Lung (tissue), 12 donors: Measurements from ENCODE around the gene SAFB. TPM values are rescaled to one million over a fixed set of nuclear protein-coding genes. Genes with fewer than 3 reads are reported as not detected.

ENCODE experiments used
- ATAC-seq: fragments of 200-7000 bp; cut with Tn5 transposase; one replicate; pipeline ENCODE4 v1.9.1; 2020; ENCODE audit warnings: moderate number of reproducible peaks; ENCODE audit not compliant: insufficient read depth, low FRiP score
- DNase-seq, 3 donors: peaks; one replicate each; pipeline ENCODE4 v3.0.0-alpha.2; 2013 to 2017
- H3K27ac ChIP-seq, 2 donors: one replicate each; pipeline ENCODE4 v1.5.1; 2013; ENCODE audit warnings: mild to moderate bottlenecking in 2 of 2, moderate library complexity in 2 of 2, control low read depth in 1 of 2, inconsistent platforms in 1 of 2, low read depth in 1 of 2, low read length in 1 of 2
- H3K27me3 ChIP-seq, 3 donors: one replicate each; pipeline ENCODE4 v1.5.1; 2013; ENCODE audit warnings: low read length in 2 of 3; ENCODE audit not compliant: control insufficient read depth in 3 of 3, insufficient read depth in 3 of 3
- H3K36me3 ChIP-seq, 4 donors: one replicate each; pipeline ENCODE4 v1.5.1; 2013; ENCODE audit warnings: low read length in 4 of 4, mild to moderate bottlenecking in 1 of 4, moderate library complexity in 1 of 4; ENCODE audit not compliant: control insufficient read depth in 4 of 4, insufficient read depth in 4 of 4
- H3K4me1 ChIP-seq, 5 donors: one replicate each; pipeline ENCODE4 v1.5.1; 2013; ENCODE audit warnings: low read length in 5 of 5, mild to moderate bottlenecking in 2 of 5, moderate library complexity in 1 of 5; ENCODE audit not compliant: control insufficient read depth in 5 of 5, insufficient read depth in 5 of 5
- H3K4me3 ChIP-seq: one replicate; pipeline ENCODE4 v1.5.1; 2013; ENCODE audit warnings: mild to moderate bottlenecking, control low read depth, moderate library complexity
- H3K9ac ChIP-seq, 2 donors: one replicate each; pipeline ENCODE4 v1.5.1; 2013; ENCODE audit warnings: low read length in 2 of 2, control low read depth in 1 of 2; ENCODE audit not compliant: insufficient read depth in 1 of 2
- H3K9me3 ChIP-seq, 4 donors: one replicate each; pipeline ENCODE4 v1.5.1; 2013; ENCODE audit warnings: low read length in 3 of 4, mild to moderate bottlenecking in 1 of 4, moderate library complexity in 1 of 4; ENCODE audit not compliant: control insufficient read depth in 4 of 4, insufficient read depth in 3 of 4
- WGBS, 2 donors: extraction: QIAGEN DNeasy Blood & Tissue Kit; methylation state at CpG; one replicate each; pipeline ENCODE4 v1.1.7; 2013; 5-methylcytosine and 5-hydroxymethylcytosine counted together
- polyA plus RNA-seq, 2 donors: library from polyadenylated mRNA; stranded (reverse); fragments of 200-250 nt; gene quantifications; one replicate each; pipeline ENCODE4 v1.2.1, GENCODE V29; 2013
- total RNA-seq, 2 donors: library from RNA; depleted of rRNA in 1 of 2; stranded (reverse); fragments of >200 nt in 1 of 2; gene quantifications; one replicate each; pipeline ENCODE4 v1.2.1, GENCODE V29; 2014 to 2021
- TF ChIP-seq, protein P1 (sequence below): IDR thresholded peaks from 2 replicates; pipeline ENCODE4 v1.5.1; 2012; ENCODE audit warnings: mild to moderate bottlenecking; ENCODE audit errors: control extremely low read depth, extremely low read depth
- donor health status: control.
- donor health status: control.
- donor health status: Bipolar disorder and iron deficiency.
- donor health status: healthy.
- donor health status: DM: yes; HTN: yes; CAD: no.

Gene SAFB
- total and polyA plus RNA-seq, 4 donors = 59.5 to 130 (median 77.7) TPM

DNA sequence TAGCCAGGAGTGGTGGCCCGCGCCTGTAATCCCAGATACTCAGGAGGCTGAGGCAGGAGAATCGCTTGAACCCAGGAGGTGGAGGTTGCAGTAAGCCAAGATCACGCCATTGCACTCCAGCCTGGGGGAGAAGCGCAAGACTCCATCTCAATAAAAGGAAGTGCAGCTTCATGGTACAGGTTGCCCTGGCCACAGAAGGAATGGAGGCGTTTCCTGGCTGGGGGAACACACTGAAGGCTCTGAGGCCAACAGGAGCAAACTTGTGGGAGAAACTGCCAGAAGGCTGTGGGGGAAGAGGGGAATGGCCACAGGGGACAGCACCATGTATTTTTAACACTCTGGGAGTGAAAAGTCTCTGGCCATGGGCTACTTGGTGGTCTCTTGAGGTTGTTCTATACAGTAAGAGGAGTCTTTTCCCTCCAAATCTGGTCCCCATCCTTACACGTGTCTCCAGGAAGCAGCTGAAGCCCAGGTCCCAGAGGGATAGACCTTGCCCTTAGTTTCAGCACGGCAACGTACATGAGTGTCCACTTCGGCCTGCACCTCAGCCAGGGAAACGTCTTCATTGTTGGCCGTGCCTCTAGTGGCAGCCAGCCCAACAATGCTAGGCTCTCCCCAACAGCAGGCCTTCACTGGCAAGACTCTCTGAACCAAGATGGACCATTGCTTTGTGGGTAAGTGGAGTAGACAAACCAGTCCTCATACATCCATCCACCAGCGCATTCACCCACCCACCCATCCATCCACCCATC is 50.0 kb downstream of the SAFB start:
- TF ChIP-seq, protein P1, sequence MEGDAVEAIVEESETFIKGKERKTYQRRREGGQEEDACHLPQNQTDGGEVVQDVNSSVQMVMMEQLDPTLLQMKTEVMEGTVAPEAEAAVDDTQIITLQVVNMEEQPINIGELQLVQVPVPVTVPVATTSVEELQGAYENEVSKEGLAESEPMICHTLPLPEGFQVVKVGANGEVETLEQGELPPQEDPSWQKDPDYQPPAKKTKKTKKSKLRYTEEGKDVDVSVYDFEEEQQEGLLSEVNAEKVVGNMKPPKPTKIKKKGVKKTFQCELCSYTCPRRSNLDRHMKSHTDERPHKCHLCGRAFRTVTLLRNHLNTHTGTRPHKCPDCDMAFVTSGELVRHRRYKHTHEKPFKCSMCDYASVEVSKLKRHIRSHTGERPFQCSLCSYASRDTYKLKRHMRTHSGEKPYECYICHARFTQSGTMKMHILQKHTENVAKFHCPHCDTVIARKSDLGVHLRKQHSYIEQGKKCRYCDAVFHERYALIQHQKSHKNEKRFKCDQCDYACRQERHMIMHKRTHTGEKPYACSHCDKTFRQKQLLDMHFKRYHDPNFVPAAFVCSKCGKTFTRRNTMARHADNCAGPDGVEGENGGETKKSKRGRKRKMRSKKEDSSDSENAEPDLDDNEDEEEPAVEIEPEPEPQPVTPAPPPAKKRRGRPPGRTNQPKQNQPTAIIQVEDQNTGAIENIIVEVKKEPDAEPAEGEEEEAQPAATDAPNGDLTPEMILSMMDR = no peak
- no peak overlapping the region for H3K4me3 ChIP-seq
- no peak for DNase-seq
- WGBS, 2 donors = 93 to 95% methylated on average over 13 of the region's 13 CpGs
- H3K36me3 ChIP-seq = peaks cover 0 to 26% (median 5%) of the 10 kb centered on the region in 4 donors
- no peak overlapping the region for H3K27ac ChIP-seq
- H3K9ac ChIP-seq = no peak overlapping the region
- no peaks in the 10 kb centered on the region for H3K27me3 ChIP-seq
- H3K9me3 ChIP-seq = no peaks in the 10 kb centered on the region
- ATAC-seq = no peak
- no peaks in the 10 kb centered on the region for H3K4me1 ChIP-seq

DNA sequence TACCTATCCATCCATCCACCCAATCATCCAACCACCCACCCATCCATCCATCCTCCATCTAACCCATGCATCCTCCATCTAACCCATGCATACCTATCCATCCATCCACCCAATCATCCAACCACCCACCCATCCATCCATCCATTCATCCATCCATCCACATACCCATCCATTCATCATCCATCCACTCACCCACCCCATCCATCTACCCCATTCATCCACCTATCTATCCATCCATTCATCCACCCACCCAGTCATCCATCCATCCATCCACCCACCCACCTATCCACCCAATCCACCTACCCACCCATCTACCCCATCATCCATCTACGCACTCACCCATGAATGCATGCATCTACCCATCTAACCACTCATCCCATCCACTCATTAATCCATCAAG is 50.9 kb downstream of the SAFB start:
- no peak overlapping the region for H3K4me3 ChIP-seq
- no peak overlapping the region for H3K27ac ChIP-seq
- H3K4me1 ChIP-seq = no peaks in the 10 kb centered on the region
- H3K27me3 ChIP-seq = no peaks in the 10 kb centered on the region
- WGBS, 2 donors = 98 to 100% methylated on average over 1 of the region's 1 CpG
- DNase-seq (no peak), ATAC-seq (no peak)
- H3K9ac ChIP-seq = no peak overlapping the region
- H3K36me3 ChIP-seq = peaks cover 0 to 26% (median 3%) of the 10 kb centered on the region in 4 donors
- no peaks in the 10 kb centered on the region for H3K9me3 ChIP-seq
- TF ChIP-seq, protein P1 = no peak

DNA sequence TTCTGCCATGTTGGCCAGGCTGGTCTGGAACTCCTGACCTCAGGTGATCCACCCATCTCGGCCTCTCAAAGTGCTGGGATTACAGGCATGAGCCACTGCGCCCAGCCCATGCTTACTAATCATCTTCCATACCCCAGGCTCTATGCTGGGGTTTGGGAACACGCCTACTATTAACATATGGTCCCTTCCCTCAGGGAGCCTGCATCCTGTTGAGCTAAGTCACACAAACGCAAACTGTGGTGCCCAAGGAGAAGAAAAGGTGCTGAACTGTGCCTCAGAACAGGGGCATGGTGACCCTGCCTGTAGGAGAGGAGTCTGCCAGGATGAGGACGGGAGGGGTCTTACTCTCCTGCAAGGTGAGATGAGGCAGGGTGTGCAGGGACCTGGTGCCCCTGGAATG is 51.8 kb downstream of the SAFB start:
- TF ChIP-seq, protein P1 = no peak
- Histone ChIP-seq H3K27ac (no peak overlapping the region), H3K4me3 (no peak overlapping the region), H3K9me3 (no peaks in the 10 kb centered on the region), H3K9ac (no peak overlapping the region), H3K4me1 (peaks cover 0 to 7% (median 4%) of the 10 kb centered on the region in 5 donors), H3K36me3 (peaks cover 0 to 16% (median 0%) of the 10 kb centered on the region in 4 donors), H3K27me3 (no peaks in the 10 kb centered on the region)
- 91 to 92% methylated on average over 5 of the region's 5 CpGs for WGBS, 2 donors
- no peak for ATAC-seq
- DNase-seq = no peak
